GM21737 (cell line): ENCODE data around the gene ANXA8.

Experiments used
- ATAC-seq: cut with Tn5 transposase; IDR thresholded peaks from one replicate; pipeline ENCODE4 v1.9.1; 2021; ENCODE audit warnings: mild to moderate bottlenecking, moderate library complexity; ENCODE audit not compliant: unreplicated experiment

The ANXA8 gene

GRCh38 chr10:47449102-47449978 lies 34.6 kb downstream of the ANXA8 start:
- ATAC-seq: no peak

GRCh38 chr10:47447705-47448104 lies 36.2 kb downstream of the ANXA8 start:
- ATAC-seq: no peak

GRCh38 chr10:47447209-47447608 lies 36.7 kb downstream of the ANXA8 start:
- no peak for ATAC-seq

- no peak for ATAC-seq
Measured at GRCh38 chr10:47445720-47446119, 38.2 kb downstream of the ANXA8 start.

- ATAC-seq: no peak
Measured at GRCh38 chr10:47444047-47444446, 39.9 kb downstream of the ANXA8 start.

GRCh38 chr10:47443145-47443544 lies 40.8 kb downstream of the ANXA8 start:
- ATAC-seq: no peak

GRCh38 chr10:47442351-47442750 lies 41.6 kb downstream of the ANXA8 start:
- ATAC-seq: no peak

- no peak for ATAC-seq
Measured at GRCh38 chr10:47441938-47442337, 42.0 kb downstream of the ANXA8 start.

GRCh38 chr10:47440207-47440606 lies 43.7 kb downstream of the ANXA8 start:
- ATAC-seq: no peak

GRCh38 chr10:47438857-47439474 lies 44.9 kb downstream of the ANXA8 start:
- ATAC-seq: no peak

- no peak for ATAC-seq
Measured at GRCh38 chr10:47435081-47435480, 48.8 kb downstream of the ANXA8 start.

GRCh38 chr10:47425813-47426419 lies 58.0 kb downstream of the ANXA8 start:
- ATAC-seq: no peak

GRCh38 chr10:47424231-47424630 lies 59.7 kb downstream of the ANXA8 start:
- no peak for ATAC-seq

GRCh38 chr10:47423476-47423875 lies 60.4 kb downstream of the ANXA8 start:
- no peak for ATAC-seq

- no peak for ATAC-seq
Measured at GRCh38 chr10:47421057-47421952, 62.6 kb downstream of the ANXA8 start.

- ATAC-seq: no peak
Measured at GRCh38 chr10:47420305-47421056, 63.4 kb downstream of the ANXA8 start.

GRCh38 chr10:47419421-47419820 lies 64.5 kb downstream of the ANXA8 start:
- no peak for ATAC-seq

- ATAC-seq: no peak
Measured at GRCh38 chr10:47418966-47419365, 64.9 kb downstream of the ANXA8 start.

GRCh38 chr10:47418321-47418720 lies 65.6 kb downstream of the ANXA8 start:
- ATAC-seq: no peak
